Rectal smooth muscle tissue (tissue), 1 donor: ENCODE results near the gene NRXN2.
"Not testable (repeated sequence)": the region's sequence is repeated elsewhere in the genome, so short reads cannot be mapped to it uniquely, and the experiment has no call there.

Source experiments
- H3K27ac ChIP-seq: one replicate; pipeline ENCODE4 v1.7.0; 2013; ENCODE audit warnings: low read depth, low read length, inconsistent platforms
- H3K27me3 ChIP-seq: one replicate; pipeline ENCODE4 v1.7.0; 2013; ENCODE audit warnings: low read length; ENCODE audit not compliant: control insufficient read depth, insufficient read depth
- H3K36me3 ChIP-seq: one replicate; pipeline ENCODE4 v1.7.0; 2013; ENCODE audit warnings: low read length; ENCODE audit not compliant: control insufficient read depth, insufficient read depth
- H3K4me1 ChIP-seq: one replicate; pipeline ENCODE4 v1.7.0; 2013; ENCODE audit warnings: low read length; ENCODE audit not compliant: control insufficient read depth, insufficient read depth
- H3K4me3 ChIP-seq: one replicate; pipeline ENCODE4 v1.7.0; 2013; ENCODE audit warnings: low read length
- H3K9ac ChIP-seq: one replicate; pipeline ENCODE4 v1.7.0; 2013; ENCODE audit warnings: low read length

The NRXN2 gene

GRCh38 chr11:64562723-64563351, 160.2 kb downstream of the NRXN2 start:
- no peak overlapping the region for H3K4me3 ChIP-seq
- no peak overlapping the region for H3K9ac ChIP-seq
- no peak overlapping the region for H3K27ac ChIP-seq
- H3K27me3 ChIP-seq = no peaks in the 10 kb centered on the region
- no peaks in the 10 kb centered on the region for H3K4me1 ChIP-seq
- H3K36me3 ChIP-seq = no peaks in the 10 kb centered on the region

GRCh38 chr11:64561984-64562722, 160.8 kb downstream of the NRXN2 start:
- Histone ChIP-seq H3K27ac (no peak overlapping the region), H3K36me3 (no peaks in the 10 kb centered on the region), H3K4me3 (no peak overlapping the region), H3K27me3 (no peaks in the 10 kb centered on the region), H3K9ac (no peak overlapping the region), H3K4me1 (no peaks in the 10 kb centered on the region)

- not testable (repeated sequence) for H3K27me3 ChIP-seq, H3K4me3 ChIP-seq, H3K36me3 ChIP-seq, H3K4me1 ChIP-seq, H3K27ac ChIP-seq, H3K9ac ChIP-seq
Observed at GRCh38 chr11:64561429-64561828, 161.6 kb downstream of the NRXN2 start.

- Histone ChIP-seq H3K4me3 (no peak overlapping the region), H3K27me3 (no peaks in the 10 kb centered on the region), H3K9ac (no peak overlapping the region), H3K27ac (no peak overlapping the region), H3K36me3 (no peaks in the 10 kb centered on the region), H3K4me1 (no peaks in the 10 kb centered on the region)
Observed at GRCh38 chr11:64560941-64561340, 162.1 kb downstream of the NRXN2 start.

GRCh38 chr11:64560139-64560771, 162.7 kb downstream of the NRXN2 start:
- Histone ChIP-seq H3K4me3 (no peak overlapping the region), H3K36me3 (no peaks in the 10 kb centered on the region), H3K4me1 (peaks cover 4% of the 10 kb centered on the region), H3K27me3 (no peaks in the 10 kb centered on the region), H3K27ac (no peak overlapping the region), H3K9ac (no peak overlapping the region)

- Histone ChIP-seq H3K9ac (no peak overlapping the region), H3K27ac (no peak overlapping the region), H3K4me1 (peaks cover 5% of the 10 kb centered on the region), H3K36me3 (no peaks in the 10 kb centered on the region), H3K4me3 (no peak overlapping the region), H3K27me3 (no peaks in the 10 kb centered on the region)
Observed at GRCh38 chr11:64559351-64560138, 163.5 kb downstream of the NRXN2 start.

GRCh38 chr11:64558869-64559268, 164.1 kb downstream of the NRXN2 start:
- no peak overlapping the region for H3K27ac ChIP-seq

GRCh38 chr11:64558065-64558745, 164.8 kb downstream of the NRXN2 start:
- H3K4me3 ChIP-seq = no peak overlapping the region
- peaks cover 16% of the 10 kb centered on the region for H3K4me1 ChIP-seq
- H3K27ac ChIP-seq = no peak overlapping the region
- H3K36me3 ChIP-seq = no peaks in the 10 kb centered on the region
- H3K9ac ChIP-seq = no peak overlapping the region
- H3K27me3 ChIP-seq = no peaks in the 10 kb centered on the region

More at GRCh38 chr11:64558869-64559268, 164.1 kb downstream of the NRXN2 start:
- Histone ChIP-seq H3K9ac (no peak overlapping the region), H3K4me3 (no peak overlapping the region), H3K4me1 (peaks cover 12% of the 10 kb centered on the region), H3K36me3 (no peaks in the 10 kb centered on the region), H3K27me3 (no peaks in the 10 kb centered on the region)

- Histone ChIP-seq H3K9ac (no peak overlapping the region), H3K27ac (no peak overlapping the region), H3K4me3 (no peak overlapping the region), H3K36me3 (no peaks in the 10 kb centered on the region), H3K27me3 (no peaks in the 10 kb centered on the region), H3K4me1 (peaks cover 16% of the 10 kb centered on the region)
Observed at GRCh38 chr11:64556721-64557250, 166.2 kb downstream of the NRXN2 start.
